Astrocyte of the cerebellum (primary cell): Measurements from ENCODE around the gene ETFA.

Source experiments
- DNase-seq: peaks from one replicate; pipeline ENCODE4 v3.0.0-alpha.2; 2011; ENCODE audit warnings: low read depth
- H3K4me3 ChIP-seq: 2 replicates; pipeline ENCODE4 v1.5.1; 2011; ENCODE audit warnings: mild to moderate bottlenecking, low read depth, low read length, moderate library complexity
- CTCF ChIP-seq: IDR thresholded peaks from 2 replicates; pipeline ENCODE4 v1.5.1; 2012; ENCODE audit warnings: low read length, low read depth, moderate library complexity, mild to moderate bottlenecking; ENCODE audit errors: missing control alignments
- in situ Hi-C: cut with HindIII; loops from 2 replicates; pipeline ENCODE4 v1.10.0; 2017; ENCODE audit warnings: low sequenced_read_pairs

The ETFA gene

GRCh38 chr15:76344893-76345582 is 33.8 kb upstream of the ETFA start:
- TF ChIP-seq CTCF = no peak
- no peak for DNase-seq
- H3K4me3 ChIP-seq = no peak overlapping the region
- in situ Hi-C loops = no loop called here

GRCh38 chr15:76343313-76343996 is 32.2 kb upstream of the ETFA start:
- H3K4me3 ChIP-seq = no peak overlapping the region
- in situ Hi-C loops = no loop called here
- TF ChIP-seq CTCF = no peak
- DNase-seq = no peak

- no peak overlapping the region for H3K4me3 ChIP-seq
- in situ Hi-C loops = no loop called here
- TF ChIP-seq CTCF = no peak
- DNase-seq = no peak
These were observed 31.3 kb upstream of the ETFA start for GRCh38 chr15:76342382-76343201.

- no peak for TF ChIP-seq CTCF
- no peak overlapping the region for H3K4me3 ChIP-seq
- in situ Hi-C loops = no loop called here
- no peak for DNase-seq
These were observed 30.8 kb upstream of the ETFA start for GRCh38 chr15:76342058-76342381.

- DNase-seq = no peak
- in situ Hi-C loops = no loop called here
- no peak overlapping the region for H3K4me3 ChIP-seq
- no peak for TF ChIP-seq CTCF
These were observed 30.2 kb upstream of the ETFA start for GRCh38 chr15:76341366-76342057.

GRCh38 chr15:76340803-76341365 is 29.6 kb upstream of the ETFA start:
- no peak for DNase-seq
- no peak overlapping the region for H3K4me3 ChIP-seq
- in situ Hi-C loops = no loop called here
- no peak for TF ChIP-seq CTCF
